NCI-H526 treated with DMSO at 0.1 percent for 48 hours (cell line): ENCODE measurements around the gene SLC37A3.
A peak's percentile ranks its signal among the peaks of the same experiment; 100 is the strongest.
"Not testable (repeated sequence)": the region's sequence is repeated elsewhere in the genome, so short reads cannot be mapped to it uniquely, and the experiment has no call there.

Experiments used
- DNase-seq: peaks from one replicate; lab custom pipeline; 2025; lab: John Stamatoyannopoulos, UW

The SLC37A3 gene, protein sequence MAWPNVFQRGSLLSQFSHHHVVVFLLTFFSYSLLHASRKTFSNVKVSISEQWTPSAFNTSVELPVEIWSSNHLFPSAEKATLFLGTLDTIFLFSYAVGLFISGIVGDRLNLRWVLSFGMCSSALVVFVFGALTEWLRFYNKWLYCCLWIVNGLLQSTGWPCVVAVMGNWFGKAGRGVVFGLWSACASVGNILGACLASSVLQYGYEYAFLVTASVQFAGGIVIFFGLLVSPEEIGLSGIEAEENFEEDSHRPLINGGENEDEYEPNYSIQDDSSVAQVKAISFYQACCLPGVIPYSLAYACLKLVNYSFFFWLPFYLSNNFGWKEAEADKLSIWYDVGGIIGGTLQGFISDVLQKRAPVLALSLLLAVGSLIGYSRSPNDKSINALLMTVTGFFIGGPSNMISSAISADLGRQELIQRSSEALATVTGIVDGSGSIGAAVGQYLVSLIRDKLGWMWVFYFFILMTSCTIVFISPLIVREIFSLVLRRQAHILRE

DNA sequence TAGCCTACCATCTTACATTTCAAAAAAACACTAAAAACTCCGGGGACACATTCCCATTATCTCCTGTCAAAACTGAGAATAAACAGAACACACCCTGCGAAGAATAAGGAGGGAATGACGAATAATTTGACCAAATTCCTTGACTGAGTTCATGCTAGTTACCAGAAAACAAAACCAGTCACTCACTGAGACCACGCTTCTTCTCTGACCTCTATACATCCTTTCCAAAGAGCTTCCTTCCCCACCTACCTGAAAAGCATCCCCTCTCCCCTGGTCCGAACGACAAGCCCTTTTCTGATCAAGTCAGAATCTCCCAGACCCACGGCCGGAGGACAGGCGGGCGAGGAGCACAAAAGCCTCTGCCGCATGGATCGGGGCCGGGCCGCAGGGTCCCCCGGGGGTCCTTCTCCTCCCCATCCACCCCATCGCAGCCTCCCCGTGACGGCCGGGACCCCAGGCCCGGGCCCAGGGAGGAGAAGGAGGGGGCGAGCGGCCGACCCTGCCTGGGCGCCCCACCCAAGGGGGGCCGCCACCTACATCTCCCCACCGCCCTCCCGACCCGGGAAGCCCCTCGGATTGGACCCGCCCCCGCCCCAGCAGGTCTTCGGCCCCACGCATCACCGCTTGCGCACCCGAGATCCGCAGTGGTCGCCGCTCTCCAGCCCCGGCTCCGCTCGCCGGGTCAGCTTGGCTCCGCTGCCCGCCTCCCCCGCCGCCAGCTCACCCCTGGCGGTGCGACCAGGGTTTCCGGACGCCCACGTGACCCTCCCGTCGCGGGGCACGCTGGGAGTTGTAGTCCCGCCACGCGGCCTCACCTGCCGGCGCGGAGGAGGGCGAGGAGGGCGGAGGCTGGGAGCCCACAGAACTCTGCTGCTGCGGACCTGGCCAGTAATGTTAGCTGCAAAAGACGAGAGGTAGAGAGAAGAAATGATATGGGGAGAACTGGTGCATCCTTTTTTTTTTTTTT is at the start of gene SLC37A3:
TSS of gene SLC37A3 (minus strand) at position 747 of the 967 bp plus-strand sequence. CDS start 16,004 bp downstream, outside the sequence.
- DNase-seq, result peak; percentile 83

DNA sequence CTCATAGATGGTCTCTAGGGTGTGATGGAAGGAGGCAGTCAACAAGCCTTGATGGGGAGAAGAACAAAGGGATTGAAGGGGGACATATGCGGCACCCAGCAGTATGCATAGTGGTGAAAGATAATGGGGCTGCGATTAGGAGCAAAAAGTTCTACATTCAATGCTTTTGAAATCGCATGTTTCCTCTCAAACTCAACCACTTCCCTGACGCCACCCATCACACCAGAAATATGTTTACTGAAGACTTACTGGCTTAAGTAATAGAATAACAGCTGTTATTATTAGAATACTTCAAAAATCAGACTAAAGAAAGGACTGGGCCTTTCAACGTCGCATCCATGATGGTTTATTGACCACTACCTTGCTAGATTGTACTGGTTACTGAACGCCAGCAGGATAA is 49.5 kb upstream of the SLC37A3 start:
- DNase-seq, result no peak

DNA sequence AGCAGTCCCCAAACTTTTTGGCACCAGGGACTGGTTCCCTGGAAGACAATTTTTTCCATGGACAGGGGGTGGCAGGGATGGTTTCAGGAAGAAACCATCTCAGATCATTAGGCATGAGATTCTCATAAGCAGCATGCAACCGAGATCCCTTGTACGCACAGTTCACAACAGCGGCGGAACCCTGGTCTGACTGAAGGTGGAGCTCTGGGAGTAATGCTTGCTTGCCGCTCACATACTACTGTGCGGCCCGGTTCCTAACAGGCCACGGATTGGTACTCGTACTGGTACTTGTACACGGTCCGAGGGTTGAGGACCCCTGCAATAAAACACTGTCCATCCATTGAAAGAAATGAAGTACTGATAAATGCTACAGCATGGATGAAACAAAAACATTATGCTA is 48.1 kb upstream of the SLC37A3 start:
- no peak for DNase-seq

DNA sequence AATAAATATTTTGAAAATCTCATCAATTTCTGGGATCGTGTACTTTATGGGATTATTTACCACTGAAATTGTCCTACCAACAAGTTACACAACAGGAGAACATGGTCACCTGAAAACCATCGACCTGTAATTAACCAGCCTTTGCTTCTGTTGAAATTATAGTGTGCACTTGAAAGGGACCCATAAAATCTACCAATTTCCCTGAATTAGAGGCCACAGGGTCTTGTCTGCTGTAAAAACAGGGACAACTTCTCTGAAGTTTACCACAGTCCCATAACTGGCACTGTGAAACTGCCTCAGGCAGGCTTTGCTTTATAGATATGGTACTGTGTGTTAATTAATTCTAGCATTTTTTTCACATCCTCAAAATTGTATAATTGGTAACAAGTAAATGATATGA is 43.2 kb upstream of the SLC37A3 start:
- DNase-seq, result no peak

DNA sequence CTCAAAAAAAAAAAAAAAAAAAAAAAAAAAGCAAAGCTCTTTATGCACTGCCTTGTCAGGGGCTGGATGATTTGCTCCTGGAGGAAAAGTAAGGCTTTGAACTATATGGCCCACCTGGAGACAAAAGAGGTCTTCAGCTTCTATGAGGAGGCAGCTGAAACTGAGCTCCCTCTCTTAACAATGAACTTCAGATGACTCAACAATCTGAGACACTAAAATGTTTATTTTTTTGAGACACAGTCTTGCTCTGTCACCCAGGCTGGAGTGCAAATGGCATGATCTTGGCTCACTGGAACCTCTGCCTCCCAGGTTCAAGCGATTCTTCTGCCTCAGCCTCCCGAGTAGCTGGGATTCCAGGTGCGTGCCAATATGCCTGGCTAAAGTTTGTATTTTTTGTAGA is 42.3 kb upstream of the SLC37A3 start:
- no peak for DNase-seq

DNA sequence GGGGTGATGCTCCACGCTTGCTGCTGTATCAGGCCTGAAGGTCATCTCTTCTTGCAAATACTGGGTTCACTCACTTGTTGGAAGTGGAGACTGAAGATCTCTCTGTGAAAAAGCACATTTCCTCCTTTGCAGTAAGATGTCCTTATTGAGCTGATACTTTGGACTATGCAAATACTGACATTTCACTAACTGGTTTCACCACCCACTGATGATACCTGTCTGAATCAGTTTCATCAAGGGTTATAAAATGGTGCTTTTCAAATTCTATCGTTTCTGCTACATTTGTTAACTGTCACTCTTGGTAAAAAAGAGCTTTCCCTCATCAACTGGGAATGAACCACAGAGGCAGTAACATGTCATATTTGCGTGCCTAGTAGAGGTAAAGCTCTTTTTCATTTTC is 41.0 kb upstream of the SLC37A3 start:
- DNase-seq, result no peak

DNA sequence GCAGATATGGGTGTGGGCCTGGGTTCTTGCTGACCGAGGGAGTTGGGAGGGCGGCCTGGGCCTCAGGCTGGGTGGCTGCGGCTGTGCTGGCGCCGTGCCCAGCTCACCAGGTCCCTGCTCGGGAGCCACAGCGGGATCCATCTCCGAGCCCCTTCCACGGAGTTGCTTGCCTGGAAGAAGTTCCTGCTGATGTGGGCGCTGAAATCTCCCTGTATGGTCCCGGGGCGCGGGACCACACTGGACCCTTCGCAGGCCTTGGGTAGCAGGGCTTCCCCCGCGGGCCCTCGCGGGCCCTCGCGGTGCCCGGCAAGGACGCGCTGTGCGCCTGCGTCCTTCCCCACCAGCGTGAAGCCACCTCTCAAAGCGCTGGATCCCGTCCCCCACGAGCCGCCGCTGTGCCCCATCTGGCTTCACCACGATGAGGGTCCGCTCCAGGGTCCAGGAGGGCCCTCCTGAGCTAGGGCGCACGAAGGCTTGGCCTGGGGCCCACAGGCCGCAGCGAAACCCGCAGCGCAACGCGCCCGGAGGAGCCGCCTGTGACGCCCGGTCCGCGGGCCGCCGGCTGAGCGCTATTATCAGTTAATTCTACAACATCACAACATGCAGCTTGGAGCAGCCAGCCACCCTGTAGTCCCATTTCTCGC is 37.0 kb upstream of the SLC37A3 start:
- DNase-seq, result no peak

DNA sequence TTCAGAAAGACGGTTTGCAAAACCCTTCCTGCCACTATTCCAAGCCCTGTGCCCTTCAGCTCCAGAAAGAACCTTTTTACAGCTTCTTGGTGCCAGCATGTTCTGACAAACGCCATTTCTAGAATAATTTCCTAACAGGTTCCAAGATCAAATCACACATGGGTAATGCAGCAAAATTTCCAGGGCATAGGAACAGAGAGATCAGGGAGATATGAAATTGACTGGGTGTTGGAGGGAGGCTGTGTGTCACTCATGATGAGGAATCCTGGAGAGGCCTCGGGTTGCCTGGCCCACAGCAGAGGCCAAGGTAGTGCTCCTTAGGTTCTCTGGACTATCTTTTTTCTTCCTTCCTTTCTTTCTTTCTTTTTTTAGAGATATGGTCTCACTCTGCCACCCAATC is 35.1 kb upstream of the SLC37A3 start:
- DNase-seq, result no peak

DNA sequence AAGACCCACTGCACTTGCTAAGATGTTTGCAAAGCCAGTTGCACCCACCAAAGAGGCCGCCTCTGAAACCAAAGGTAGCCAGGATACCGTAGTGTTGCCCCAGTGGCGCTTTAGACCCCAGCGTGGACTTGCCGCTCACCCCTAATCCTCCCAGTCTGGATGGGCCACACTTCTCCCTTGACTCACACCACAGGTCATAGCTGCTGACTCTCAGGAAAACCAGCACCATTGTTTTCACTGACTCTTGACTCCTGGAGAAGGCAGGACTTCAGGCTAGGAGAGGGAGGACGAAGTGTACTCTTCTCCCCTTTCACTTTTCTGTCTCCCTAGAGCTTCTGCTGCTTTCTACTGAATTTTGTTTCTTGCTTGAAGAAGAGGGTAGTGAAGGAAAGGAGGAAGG is 27.8 kb upstream of the SLC37A3 start:
- no peak for DNase-seq

DNA sequence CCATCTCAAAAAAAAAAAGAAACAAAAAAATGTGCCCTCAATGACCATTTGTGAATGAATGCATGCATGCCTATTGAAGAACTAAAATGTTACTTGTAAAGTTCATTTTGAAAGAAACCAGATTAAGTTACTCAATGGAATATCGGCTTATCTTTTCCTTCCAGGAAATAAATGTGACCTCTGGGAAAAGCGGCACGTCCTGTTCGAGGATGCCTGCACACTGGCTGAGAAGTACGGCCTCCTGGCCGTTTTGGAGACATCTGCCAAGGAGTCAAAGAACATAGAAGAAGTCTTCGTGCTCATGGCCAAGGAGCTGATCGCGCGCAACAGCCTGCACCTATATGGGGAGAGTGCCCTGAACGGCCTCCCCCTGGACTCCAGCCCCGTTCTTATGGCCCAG is 27.4 kb upstream of the SLC37A3 start:
- no peak for DNase-seq

DNA sequence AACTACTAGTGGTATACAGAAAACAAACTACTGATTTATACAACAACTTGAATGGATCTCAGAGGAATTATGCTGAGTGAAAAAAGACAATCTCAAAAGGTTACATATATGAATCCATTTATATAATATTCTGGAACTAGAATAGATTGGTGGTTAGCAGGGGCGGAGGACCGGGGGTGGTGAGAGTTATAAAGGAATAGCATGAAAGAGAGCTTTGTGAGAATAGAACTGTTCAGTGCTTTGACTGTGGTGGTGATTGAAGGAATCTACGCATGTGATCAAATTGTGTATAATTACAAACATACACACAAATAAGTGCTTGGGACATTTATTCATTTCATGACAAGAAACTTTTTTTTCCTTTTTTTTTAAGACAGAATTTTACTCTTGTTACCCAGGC is 25.2 kb upstream of the SLC37A3 start:
- no peak for DNase-seq

DNA sequence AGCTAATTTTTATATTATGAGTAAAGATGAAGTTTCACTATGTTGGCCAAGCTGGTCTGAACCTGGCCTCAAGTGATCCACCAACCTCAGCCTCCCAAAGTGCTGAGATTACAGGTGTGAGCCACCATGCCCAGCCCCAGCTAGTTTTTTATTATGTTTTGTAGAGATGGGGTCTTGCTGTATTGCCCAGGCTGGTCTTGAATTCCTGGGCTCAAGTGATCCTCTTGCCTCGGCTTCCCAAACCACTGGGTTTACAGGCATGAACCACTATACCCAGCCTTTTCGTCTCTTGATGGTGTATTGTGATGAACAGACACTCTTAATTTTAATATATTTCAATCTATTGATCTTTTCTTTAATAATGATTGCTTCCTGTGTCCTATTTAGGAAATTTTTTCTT is 23.2 kb upstream of the SLC37A3 start:
- no peak for DNase-seq

DNA sequence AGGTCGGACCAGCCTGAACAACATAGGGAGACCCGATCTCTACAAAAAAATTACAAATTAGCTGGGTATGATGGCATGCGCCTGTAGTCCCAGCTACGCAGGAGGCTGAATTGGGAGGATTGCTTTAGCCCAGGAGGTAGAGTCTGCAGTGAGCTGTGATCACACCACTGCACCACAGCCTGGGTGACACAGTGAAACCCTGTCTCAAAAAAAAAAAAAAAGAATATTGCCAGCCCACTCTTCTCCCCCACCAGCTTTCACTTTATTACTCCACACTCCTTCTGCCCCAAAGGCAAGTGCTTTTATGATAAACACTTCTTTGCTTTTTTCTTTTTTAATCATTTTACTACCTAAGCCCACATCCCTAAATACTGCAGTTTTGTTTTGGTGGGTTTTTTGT is 20.3 kb upstream of the SLC37A3 start:
- no peak for DNase-seq

DNA sequence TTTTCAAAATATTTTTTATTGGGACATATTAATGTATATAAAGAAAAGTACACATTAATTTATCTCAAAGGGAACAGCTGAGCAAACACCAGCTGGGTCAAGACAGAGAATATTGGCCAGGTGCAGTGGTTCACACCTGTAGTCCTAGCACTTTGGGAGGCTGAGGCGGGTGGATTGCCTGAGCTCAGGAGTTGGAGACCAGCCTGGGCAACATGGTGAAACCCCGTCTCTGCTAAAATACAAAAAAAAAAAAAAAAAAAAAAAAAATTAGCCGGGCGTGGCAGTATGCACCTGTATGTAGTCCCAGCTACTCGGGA is 19.8 kb upstream of the SLC37A3 start:
- not testable (repeated sequence) for DNase-seq

DNA sequence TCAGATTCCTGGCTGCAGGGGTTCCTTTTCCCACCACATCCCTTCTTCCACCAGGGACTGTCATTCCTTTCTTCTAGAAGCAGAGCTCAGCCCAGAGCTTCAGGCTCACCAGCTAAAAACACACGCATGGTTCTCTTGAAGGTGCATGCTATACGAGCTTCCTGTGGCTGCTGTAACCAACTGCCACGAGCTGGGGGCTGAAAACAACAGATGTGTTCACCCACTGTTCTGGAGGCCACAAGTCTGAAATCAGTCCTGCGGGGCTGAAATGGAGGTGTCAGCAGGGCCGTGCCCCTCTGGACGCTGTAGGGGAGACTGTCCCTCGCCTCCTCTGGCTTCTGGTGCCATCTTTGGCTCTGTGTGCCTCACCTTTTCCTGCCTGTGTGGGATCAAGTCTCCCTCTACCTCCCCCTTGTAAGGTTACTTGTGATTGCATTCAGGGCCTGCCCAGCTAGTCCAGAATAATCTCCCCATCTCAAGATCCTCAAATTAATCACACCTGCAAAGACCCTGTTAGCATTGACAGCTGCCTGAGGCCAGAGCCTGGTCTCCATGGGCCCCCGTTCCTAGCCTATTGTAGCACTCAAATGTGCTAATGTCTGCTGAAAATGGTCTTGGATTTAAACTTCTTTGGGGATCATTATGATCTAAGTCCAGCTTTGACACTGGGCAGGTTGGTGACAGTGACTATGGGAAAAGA is 19.3 kb upstream of the SLC37A3 start:
- DNase-seq, result no peak

DNA sequence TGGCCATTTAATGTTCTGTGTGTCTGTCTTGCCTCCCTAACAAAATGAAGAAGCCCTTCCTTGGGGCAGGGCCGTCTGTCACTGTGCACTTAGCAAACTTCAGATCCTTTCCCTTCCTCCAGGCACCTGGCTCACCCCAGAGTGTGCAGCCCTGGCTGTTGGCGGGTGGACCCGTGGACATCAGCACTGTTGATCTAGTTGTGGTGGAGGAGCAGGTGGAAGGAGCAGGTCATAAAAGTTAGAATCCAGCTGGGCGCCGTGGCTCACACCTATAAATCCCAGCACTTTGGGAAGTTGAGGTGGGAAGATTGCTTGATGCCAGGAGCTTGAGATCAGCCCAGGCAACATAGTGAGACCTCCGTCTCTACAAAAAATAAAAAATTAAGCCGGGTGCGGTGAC is 18.2 kb upstream of the SLC37A3 start:
- DNase-seq, result no peak

DNA sequence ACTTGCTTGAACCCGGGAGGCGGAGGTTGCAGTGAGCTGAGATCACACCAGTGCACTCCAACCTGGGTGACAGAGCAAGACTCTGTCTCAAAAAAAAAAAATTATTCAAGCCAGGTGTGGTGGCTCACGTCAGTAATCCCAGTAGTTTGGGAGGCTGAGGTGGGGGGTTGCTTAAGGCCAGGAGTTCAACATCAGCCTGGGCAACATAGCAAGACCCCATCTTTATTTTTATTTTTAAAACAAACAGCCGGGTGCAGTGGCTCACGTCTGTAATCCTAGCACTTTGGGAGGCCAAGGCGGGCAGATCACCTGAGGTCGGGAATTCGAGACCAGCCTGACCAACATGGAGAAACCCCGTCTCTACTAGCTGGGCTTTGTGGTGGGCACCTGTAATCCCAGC is 17.5 kb upstream of the SLC37A3 start:
- not testable (repeated sequence) for DNase-seq

DNA sequence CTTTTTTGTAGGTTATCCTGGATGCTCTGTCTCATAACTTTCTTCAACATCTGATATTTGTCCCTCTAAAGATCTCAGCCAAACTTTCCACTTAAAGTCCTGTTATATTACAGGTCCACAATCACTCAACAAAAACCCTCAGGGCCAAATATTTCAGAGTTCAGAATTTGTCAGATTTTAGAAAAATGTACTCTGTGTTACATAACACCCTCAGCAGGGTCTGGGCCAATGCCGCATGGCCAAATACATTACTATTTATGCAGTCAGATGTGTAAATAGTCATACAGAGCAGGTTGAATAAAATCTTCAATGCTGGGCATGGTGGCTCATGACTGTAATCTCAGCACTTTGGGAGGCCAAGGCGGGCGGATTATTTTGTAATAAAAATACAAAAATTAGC is 17.0 kb upstream of the SLC37A3 start:
- no peak for DNase-seq

DNA sequence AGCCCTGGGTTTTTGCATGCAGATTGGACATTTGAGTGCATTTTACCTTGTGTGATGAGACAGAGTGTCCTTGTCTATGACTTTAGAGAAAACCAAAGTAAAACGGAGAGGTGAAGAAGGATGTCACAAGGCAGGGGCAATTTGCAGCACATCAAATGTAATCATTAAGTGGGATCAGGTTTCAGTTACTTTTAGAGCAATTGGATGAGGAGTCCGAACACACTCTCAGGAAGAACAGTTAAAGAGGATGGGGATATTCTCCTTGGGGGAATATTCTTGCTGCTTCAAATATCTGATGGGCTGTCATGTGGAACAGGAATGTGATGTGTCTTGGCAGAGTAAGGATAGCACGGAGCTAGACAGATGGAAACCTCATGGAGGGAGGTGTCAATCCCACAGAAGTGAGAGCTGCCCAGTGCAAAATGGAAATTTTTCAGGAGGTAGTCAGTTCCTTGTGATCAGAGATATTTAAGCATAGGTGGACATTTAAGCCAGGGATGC is 6.3 kb upstream of the SLC37A3 start:
- DNase-seq, result no peak

DNA sequence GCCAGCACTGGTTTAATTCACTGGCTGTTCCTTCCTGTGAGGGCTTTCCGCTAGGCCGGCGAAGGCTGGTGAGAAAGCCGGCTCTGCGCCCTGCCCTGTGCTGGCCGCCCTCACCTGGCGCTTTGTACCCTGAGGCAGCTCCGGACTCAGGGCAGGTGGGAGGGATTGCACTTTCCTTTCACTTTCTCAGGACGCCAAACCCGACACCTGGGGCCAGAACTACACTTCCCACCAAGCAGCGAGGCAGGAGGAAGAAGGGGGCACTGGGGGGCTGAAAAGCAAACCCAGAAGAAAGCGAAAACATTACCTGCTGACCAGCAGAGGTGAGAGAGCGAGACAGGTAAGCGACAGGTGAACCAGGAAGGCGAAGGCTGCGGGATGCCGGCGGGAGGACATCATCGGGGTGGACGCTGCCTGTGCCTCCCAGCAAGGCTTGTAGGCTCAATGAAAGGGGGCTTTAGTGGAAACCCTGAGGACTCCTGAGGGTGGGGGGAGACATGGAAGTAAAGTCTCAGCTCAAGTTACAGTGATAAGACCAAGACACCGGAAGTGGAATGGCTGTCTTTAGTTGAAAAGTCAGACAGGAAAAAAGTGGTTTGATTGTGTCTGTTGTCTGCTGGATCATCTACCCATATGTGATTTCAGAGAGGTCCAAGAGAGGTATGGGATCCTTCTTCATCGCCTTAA is 5.7 kb upstream of the SLC37A3 start, which contains the start of gene RAB19:
TSS of gene RAB19 (plus strand) at position 181 of the 687 bp plus-strand sequence. CDS start 3,589 bp downstream, outside the sequence.
- peak; percentile 69 for DNase-seq
